HepG2 (cell line): ENCODE data around the gene RAPGEF5. TPM values are rescaled to one million over a fixed set of nuclear protein-coding genes. Genes with fewer than 3 reads are reported as not detected.
A peak's percentile ranks its signal among the peaks of the same experiment; 100 is the strongest.

ENCODE experiments used
- CEBPG ChIP-seq: IDR thresholded peaks from 2 replicates; pipeline ENCODE4 v1.6.1; 2016
- IRF2 ChIP-seq: IDR thresholded peaks from 2 replicates; pipeline ENCODE4 v1.6.1; 2018; ENCODE audit warnings: missing genetic modification reagents, missing compliant biosample characterization
- PRMT3 ChIP-seq: sonication (generic); formaldehyde crosslinking; IDR thresholded peaks from 2 replicates; pipeline ENCODE4 v1.8.1; 2022; ENCODE audit warnings: low read depth, mild to moderate bottlenecking, moderate library complexity, missing genetic modification reagents, borderline replicate concordance
- SOX5 ChIP-seq: IDR thresholded peaks from 2 replicates; pipeline ENCODE4 v1.6.1; 2016; ENCODE audit warnings: borderline replicate concordance
- ZNF121 ChIP-seq: sonication (generic); formaldehyde crosslinking; IDR thresholded peaks from 2 replicates; pipeline ENCODE4 v1.5.0; 2020; ENCODE audit warnings: mild to moderate bottlenecking, missing genetic modification reagents
- ZNF430 ChIP-seq: sonication (generic); formaldehyde crosslinking; IDR thresholded peaks from 2 replicates; pipeline ENCODE4 v1.9.0; 2021; ENCODE audit warnings: mild to moderate bottlenecking, missing genetic modification reagents
- polyA plus RNA-seq, 8 experiments: library from polyadenylated mRNA; depleted of rRNA in 3 of 8; stranded (reverse) in 7 of 8; unstranded in 1 of 8; fragments of >200 nt; fragmentation: Illumina TruSeq in 4 of 8; extraction: Trizol in 4 of 8; gene quantifications; 2 replicates each; pipeline versions ENCODE4 v1.2.1 to v1.2.3, GENCODE V29; 2011 to 2016; ENCODE audit warnings: low read depth in 4 of 8, missing spikeins in 1 of 8, mixed read lengths in 1 of 8; ENCODE audit not compliant: insufficient read depth in 1 of 8
- total RNA-seq, 5 experiments: library from RNA; depleted of rRNA; stranded (reverse); fragments of >200 nt; fragmentation: Illumina TruSeq; extraction: Trizol; gene quantifications; 2 replicates each; pipeline ENCODE4 v1.2.3, GENCODE V29; 2016; ENCODE audit warnings: low read depth in 1 of 5
- TF ChIP-seq, protein P1 (sequence below): sonication (generic); formaldehyde crosslinking; IDR thresholded peaks from 2 replicates; pipeline ENCODE4 v1.4.0; 2020; ENCODE audit warnings: missing genetic modification reagents, borderline replicate concordance
- TF ChIP-seq, protein P2 (sequence below), 2 experiments: sonication (generic) in 1 of 2; formaldehyde crosslinking in 1 of 2; IDR thresholded peaks; 2 replicates each; pipeline versions ENCODE4 v1.5.1 to v1.6.1; 2011 to 2020; ENCODE audit warnings: borderline replicate concordance in 1 of 2, low read depth in 1 of 2, low read length in 1 of 2, mild to moderate bottlenecking in 1 of 2, missing genetic modification reagents in 1 of 2, moderate library complexity in 1 of 2
- TF ChIP-seq, protein P3 (sequence below): sonication (generic); formaldehyde crosslinking; IDR thresholded peaks from 2 replicates; pipeline ENCODE4 v1.5.0; 2020; ENCODE audit warnings: mild to moderate bottlenecking, missing genetic modification reagents
- TF ChIP-seq, protein P4 (sequence below): sonication (generic); formaldehyde crosslinking; IDR thresholded peaks from 2 replicates; pipeline ENCODE4 v1.5.1; 2020; ENCODE audit warnings: mild to moderate bottlenecking, missing genetic modification reagents, moderate library complexity
- TF ChIP-seq, protein P5 (sequence below): sonication (generic); formaldehyde crosslinking; IDR thresholded peaks from 2 replicates; pipeline ENCODE4 v1.5.1; 2020; ENCODE audit warnings: mild to moderate bottlenecking, missing genetic modification reagents, moderate library complexity
- TF ChIP-seq, protein P6 (sequence below): sonication (generic); formaldehyde crosslinking; IDR thresholded peaks from 2 replicates; pipeline ENCODE4 v1.8.1; 2023; ENCODE audit warnings: mild to moderate bottlenecking, moderate library complexity, missing genetic modification reagents

RAPGEF5 gene
- total and polyA plus RNA-seq, 2 of the 13 experiments (the other 11 are each of a cell fraction or from before 2014, with no cell fraction given): 17.1 to 23.4 TPM

DNA sequence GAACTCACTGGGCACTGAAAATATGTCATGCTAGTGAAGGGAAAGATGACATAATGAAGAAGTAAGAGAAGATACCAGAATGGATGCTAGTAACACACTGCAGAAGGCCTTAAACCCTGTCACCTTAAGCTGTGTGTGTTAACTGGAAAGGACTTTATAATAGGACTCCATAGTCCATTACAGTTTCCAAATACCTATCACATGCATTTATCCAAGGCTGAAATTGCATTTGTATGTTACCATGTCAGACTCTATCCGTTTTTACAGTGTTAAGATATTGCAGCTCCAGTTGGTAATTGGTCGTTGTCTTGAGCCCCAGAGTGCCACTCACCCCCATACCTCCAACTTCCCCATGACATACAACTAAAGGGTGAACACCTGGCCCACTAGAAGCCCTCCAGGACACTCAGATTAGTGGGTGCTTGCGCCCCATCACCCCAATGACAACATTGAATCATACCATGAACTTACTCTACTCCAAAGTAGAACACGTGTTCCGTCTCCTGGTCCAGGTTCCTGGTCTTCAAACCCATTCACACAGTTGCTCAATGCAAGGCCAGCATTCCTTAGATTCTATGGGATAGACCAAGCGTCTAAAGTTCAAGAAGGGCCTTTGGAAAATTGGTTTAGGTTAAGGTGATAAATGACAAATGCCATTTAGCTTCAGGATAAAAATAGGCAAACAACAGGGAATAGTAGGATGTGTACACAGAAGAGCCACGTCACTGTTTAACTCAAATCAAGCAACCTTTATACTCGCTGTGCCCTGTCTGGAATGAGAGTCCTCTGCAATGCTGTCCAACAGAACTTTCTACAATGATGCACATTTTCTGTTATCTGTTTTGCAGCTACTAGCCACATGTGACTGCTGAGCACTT lies 2.1 kb upstream of the RAPGEF5 start (continued):
- TF ChIP-seq, protein P1, sequence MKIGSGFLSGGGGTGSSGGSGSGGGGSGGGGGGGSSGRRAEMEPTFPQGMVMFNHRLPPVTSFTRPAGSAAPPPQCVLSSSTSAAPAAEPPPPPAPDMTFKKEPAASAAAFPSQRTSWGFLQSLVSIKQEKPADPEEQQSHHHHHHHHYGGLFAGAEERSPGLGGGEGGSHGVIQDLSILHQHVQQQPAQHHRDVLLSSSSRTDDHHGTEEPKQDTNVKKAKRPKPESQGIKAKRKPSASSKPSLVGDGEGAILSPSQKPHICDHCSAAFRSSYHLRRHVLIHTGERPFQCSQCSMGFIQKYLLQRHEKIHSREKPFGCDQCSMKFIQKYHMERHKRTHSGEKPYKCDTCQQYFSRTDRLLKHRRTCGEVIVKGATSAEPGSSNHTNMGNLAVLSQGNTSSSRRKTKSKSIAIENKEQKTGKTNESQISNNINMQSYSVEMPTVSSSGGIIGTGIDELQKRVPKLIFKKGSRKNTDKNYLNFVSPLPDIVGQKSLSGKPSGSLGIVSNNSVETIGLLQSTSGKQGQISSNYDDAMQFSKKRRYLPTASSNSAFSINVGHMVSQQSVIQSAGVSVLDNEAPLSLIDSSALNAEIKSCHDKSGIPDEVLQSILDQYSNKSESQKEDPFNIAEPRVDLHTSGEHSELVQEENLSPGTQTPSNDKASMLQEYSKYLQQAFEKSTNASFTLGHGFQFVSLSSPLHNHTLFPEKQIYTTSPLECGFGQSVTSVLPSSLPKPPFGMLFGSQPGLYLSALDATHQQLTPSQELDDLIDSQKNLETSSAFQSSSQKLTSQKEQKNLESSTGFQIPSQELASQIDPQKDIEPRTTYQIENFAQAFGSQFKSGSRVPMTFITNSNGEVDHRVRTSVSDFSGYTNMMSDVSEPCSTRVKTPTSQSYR: peak; percentile 26; the same call in 1 of the 2 replicates
- TF ChIP-seq, protein P2, sequence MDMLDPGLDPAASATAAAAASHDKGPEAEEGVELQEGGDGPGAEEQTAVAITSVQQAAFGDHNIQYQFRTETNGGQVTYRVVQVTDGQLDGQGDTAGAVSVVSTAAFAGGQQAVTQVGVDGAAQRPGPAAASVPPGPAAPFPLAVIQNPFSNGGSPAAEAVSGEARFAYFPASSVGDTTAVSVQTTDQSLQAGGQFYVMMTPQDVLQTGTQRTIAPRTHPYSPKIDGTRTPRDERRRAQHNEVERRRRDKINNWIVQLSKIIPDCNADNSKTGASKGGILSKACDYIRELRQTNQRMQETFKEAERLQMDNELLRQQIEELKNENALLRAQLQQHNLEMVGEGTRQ (IDR thresholded peaks at IDR 0.05; ENCODE audit: low read depth, low read length): peak; percentile 51
- TF ChIP-seq, protein P2 (CRISPR knock-in tag; IDR thresholded peaks at IDR 0.05; ENCODE audit: borderline replicate concordance): peak; percentile 69; the same call in 1 of the 2 replicates
- TF ChIP-seq, protein P3, sequence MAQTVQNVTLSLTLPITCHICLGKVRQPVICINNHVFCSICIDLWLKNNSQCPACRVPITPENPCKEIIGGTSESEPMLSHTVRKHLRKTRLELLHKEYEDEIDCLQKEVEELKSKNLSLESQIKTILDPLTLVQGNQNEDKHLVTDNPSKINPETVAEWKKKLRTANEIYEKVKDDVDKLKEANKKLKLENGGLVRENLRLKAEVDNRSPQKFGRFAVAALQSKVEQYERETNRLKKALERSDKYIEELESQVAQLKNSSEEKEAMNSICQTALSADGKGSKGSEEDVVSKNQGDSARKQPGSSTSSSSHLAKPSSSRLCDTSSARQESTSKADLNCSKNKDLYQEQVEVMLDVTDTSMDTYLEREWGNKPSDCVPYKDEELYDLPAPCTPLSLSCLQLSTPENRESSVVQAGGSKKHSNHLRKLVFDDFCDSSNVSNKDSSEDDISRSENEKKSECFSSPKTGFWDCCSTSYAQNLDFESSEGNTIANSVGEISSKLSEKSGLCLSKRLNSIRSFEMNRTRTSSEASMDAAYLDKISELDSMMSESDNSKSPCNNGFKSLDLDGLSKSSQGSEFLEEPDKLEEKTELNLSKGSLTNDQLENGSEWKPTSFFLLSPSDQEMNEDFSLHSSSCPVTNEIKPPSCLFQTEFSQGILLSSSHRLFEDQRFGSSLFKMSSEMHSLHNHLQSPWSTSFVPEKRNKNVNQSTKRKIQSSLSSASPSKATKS (CRISPR knock-in tag): peak; percentile 79; the same call in 1 of the 2 replicates
- TF ChIP-seq, protein P4, sequence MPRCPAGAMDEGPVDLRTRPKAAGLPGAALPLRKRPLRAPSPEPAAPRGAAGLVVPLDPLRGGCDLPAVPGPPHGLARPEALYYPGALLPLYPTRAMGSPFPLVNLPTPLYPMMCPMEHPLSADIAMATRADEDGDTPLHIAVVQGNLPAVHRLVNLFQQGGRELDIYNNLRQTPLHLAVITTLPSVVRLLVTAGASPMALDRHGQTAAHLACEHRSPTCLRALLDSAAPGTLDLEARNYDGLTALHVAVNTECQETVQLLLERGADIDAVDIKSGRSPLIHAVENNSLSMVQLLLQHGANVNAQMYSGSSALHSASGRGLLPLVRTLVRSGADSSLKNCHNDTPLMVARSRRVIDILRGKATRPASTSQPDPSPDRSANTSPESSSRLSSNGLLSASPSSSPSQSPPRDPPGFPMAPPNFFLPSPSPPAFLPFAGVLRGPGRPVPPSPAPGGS (CRISPR knock-in tag): no peak
- TF ChIP-seq IRF2 (CRISPR knock-in tag): peak; percentile 70
- TF ChIP-seq PRMT3 (CRISPR knock-in tag): 0 out of 2 replicates have a peak, but pooled peaks have one; percentile 70
- 0 out of 2 replicates have a peak, but pooled peaks have one; percentile 57 for TF ChIP-seq ZNF430 (CRISPR knock-in tag)
- TF ChIP-seq, protein P5, sequence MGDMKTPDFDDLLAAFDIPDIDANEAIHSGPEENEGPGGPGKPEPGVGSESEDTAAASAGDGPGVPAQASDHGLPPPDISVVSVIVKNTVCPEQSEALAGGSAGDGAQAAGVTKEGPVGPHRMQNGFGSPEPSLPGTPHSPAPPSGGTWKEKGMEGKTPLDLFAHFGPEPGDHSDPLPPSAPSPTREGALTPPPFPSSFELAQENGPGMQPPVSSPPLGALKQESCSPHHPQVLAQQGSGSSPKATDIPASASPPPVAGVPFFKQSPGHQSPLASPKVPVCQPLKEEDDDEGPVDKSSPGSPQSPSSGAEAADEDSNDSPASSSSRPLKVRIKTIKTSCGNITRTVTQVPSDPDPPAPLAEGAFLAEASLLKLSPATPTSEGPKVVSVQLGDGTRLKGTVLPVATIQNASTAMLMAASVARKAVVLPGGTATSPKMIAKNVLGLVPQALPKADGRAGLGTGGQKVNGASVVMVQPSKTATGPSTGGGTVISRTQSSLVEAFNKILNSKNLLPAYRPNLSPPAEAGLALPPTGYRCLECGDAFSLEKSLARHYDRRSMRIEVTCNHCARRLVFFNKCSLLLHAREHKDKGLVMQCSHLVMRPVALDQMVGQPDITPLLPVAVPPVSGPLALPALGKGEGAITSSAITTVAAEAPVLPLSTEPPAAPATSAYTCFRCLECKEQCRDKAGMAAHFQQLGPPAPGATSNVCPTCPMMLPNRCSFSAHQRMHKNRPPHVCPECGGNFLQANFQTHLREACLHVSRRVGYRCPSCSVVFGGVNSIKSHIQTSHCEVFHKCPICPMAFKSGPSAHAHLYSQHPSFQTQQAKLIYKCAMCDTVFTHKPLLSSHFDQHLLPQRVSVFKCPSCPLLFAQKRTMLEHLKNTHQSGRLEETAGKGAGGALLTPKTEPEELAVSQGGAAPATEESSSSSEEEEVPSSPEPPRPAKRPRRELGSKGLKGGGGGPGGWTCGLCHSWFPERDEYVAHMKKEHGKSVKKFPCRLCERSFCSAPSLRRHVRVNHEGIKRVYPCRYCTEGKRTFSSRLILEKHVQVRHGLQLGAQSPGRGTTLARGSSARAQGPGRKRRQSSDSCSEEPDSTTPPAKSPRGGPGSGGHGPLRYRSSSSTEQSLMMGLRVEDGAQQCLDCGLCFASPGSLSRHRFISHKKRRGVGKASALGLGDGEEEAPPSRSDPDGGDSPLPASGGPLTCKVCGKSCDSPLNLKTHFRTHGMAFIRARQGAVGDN (CRISPR knock-in tag): peak; percentile 9; the same call in 1 of the 2 replicates
- TF ChIP-seq CEBPG (CRISPR knock-in tag): peak; percentile 96
- TF ChIP-seq, protein P6, sequence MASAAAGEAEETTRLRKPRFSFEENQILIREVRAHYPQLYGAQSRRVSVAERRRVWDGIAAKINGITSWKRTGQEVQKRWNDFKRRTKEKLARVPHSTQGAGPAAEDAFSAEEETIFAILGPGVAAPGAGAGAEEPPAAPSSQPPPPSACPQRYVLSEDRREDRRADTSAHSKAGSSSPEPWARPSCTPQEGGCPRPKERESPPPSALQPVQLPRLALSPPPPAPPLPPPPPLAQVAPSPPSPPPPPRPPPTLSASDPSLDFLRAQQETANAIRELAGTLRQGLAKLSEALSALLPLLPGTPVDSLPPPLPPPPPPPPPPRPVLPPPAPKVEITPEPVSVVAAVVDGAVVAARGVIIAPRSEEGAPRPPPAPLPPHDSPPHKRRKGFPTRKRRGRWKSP: peak; percentile 62; the same call in 1 of the 2 replicates
- peak; percentile 91 for TF ChIP-seq SOX5 (CRISPR knock-in tag)
- no peak for TF ChIP-seq ZNF121
